Neutrophil (primary cell): ENCODE results near the gene KIF5A.
A peak's percentile ranks its signal among the peaks of the same experiment; 100 is the strongest.
"Not testable (repeated sequence)": the region's sequence is repeated elsewhere in the genome, so short reads cannot be mapped to it uniquely, and the experiment has no call there.

Experiments used
- H3K27ac ChIP-seq: fragments of 200-600 bp; sonication (generic); 2 replicates; pipeline ENCODE4 v1.5.1; 2016; ENCODE audit warnings: mild to moderate bottlenecking, moderate library complexity
- H3K27me3 ChIP-seq: fragments of 200-600 bp; sonication (generic); 2 replicates; pipeline ENCODE4 v1.6.0; 2016; ENCODE audit warnings: mild to moderate bottlenecking
- H3K36me3 ChIP-seq: fragments of 200-600 bp; sonication (generic); 2 replicates; pipeline ENCODE4 v1.5.1; 2017
- H3K4me1 ChIP-seq, 2 experiments: fragments of 200-600 bp in 1 of 2; sonication (generic) in 1 of 2; 1 replicate in 1 of 2; 2 replicates in 1 of 2; pipeline versions ENCODE4 v1.5.1 to v1.6.1; 2013 to 2016; ENCODE audit warnings: low read depth in 1 of 2, low read length in 1 of 2, mild to moderate bottlenecking in 1 of 2, moderate library complexity in 1 of 2; ENCODE audit not compliant: control insufficient read depth in 1 of 2, insufficient read depth in 1 of 2
- H3K4me3 ChIP-seq, 2 experiments: fragments of 200-600 bp in 1 of 2; sonication (generic) in 1 of 2; 1 replicate in 1 of 2; 2 replicates in 1 of 2; pipeline ENCODE4 v1.5.1; 2013 to 2016; ENCODE audit warnings: low read depth in 1 of 2, low read length in 1 of 2, mild to moderate bottlenecking in 1 of 2, moderate library complexity in 1 of 2
- H3K9me3 ChIP-seq: fragments of 200-600 bp; sonication (generic); 2 replicates; pipeline ENCODE4 v1.5.1; 2016
- TF ChIP-seq, protein P1 (sequence below): fragments of 200-600 bp; sonication (generic); IDR thresholded peaks from 2 replicates; pipeline ENCODE4 v1.5.1; 2016; ENCODE audit warnings: antibody characterized with exemption

KIF5A gene

GRCh38 chr12:57511588-57512325, 38.1 kb upstream of the KIF5A start:
- TF ChIP-seq, protein P1, sequence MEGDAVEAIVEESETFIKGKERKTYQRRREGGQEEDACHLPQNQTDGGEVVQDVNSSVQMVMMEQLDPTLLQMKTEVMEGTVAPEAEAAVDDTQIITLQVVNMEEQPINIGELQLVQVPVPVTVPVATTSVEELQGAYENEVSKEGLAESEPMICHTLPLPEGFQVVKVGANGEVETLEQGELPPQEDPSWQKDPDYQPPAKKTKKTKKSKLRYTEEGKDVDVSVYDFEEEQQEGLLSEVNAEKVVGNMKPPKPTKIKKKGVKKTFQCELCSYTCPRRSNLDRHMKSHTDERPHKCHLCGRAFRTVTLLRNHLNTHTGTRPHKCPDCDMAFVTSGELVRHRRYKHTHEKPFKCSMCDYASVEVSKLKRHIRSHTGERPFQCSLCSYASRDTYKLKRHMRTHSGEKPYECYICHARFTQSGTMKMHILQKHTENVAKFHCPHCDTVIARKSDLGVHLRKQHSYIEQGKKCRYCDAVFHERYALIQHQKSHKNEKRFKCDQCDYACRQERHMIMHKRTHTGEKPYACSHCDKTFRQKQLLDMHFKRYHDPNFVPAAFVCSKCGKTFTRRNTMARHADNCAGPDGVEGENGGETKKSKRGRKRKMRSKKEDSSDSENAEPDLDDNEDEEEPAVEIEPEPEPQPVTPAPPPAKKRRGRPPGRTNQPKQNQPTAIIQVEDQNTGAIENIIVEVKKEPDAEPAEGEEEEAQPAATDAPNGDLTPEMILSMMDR = no peak
- H3K9me3 ChIP-seq = no peaks in the 10 kb centered on the region
- no peak overlapping the region for H3K27ac ChIP-seq
- peaks cover 86% of the 10 kb centered on the region for H3K36me3 ChIP-seq
- no peaks in the 10 kb centered on the region for H3K27me3 ChIP-seq
- no peak overlapping the region for H3K4me3 ChIP-seq
- H3K4me1 ChIP-seq = no peaks in the 10 kb centered on the region

DNA sequence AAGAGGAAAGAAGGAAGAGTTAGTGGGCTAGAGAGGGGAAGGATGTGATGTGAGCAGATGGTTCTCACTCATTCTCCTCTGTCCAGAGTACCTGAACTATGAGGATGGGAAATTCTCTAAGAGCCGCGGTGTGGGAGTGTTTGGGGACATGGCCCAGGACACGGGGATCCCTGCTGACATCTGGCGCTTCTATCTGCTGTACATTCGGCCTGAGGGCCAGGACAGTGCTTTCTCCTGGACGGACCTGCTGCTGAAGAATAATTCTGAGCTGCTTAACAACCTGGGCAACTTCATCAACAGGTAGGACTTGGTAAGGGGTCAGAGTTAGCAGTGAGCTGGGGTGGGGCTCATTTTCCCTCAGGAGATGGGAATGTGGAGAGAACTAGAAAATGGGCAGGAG, 37.2 kb upstream of the KIF5A start:
- H3K27me3 ChIP-seq = no peaks in the 10 kb centered on the region
- TF ChIP-seq, protein P1 = no peak
- H3K4me1 ChIP-seq = no peaks in the 10 kb centered on the region
- no peak overlapping the region for H3K4me3 ChIP-seq
- peaks cover 94% of the 10 kb centered on the region for H3K36me3 ChIP-seq
- H3K9me3 ChIP-seq = no peaks in the 10 kb centered on the region
- no peak overlapping the region for H3K27ac ChIP-seq

DNA sequence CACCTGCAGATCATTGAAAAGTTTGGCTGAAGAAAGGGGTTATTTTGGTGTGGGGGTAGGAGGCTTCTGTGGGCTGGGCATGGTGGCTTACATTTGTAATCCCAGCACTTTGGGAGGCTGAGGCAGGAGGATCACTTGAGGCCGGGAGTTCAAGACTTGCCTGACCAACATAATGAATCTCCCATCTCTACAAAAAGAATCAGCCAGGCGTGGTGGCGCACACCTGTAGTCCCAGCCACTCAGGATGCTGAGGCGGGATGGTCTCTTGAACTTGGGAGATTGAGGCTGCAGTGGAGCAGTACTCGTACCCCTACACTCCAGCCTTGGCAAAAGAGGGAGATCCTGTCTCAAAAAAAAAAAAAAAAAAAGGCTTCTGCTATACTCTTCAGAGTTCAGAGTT, 36.6 kb upstream of the KIF5A start:
- Histone ChIP-seq H3K4me3 (no peak overlapping the region), H3K27ac (no peak overlapping the region), H3K9me3 (no peaks in the 10 kb centered on the region), H3K4me1 (peaks cover 2 to 3% of the 10 kb centered on the region in 2 experiments), H3K27me3 (no peaks in the 10 kb centered on the region), H3K36me3 (peaks cover 96% of the 10 kb centered on the region)
- TF ChIP-seq, protein P1 = no peak

GRCh38 chr12:57513677-57514076, 36.2 kb upstream of the KIF5A start:
- not testable (repeated sequence) for H3K9me3 ChIP-seq, H3K27ac ChIP-seq, H3K4me3 ChIP-seq, H3K4me1 ChIP-seq, H3K27me3 ChIP-seq
- H3K36me3 ChIP-seq = peaks cover 99% of the 10 kb centered on the region

- Histone ChIP-seq H3K4me1 (peaks cover 12% of the 10 kb centered on the region in 2 experiments), H3K27ac (peak overlapping the region; percentile 100), H3K36me3 (peaks cover 94% of the 10 kb centered on the region)
- H3K4me3 ChIP-seq, H3K27me3 ChIP-seq, H3K9me3 ChIP-seq: not testable (repeated sequence)
Observed at GRCh38 chr12:57514246-57514645, 35.6 kb upstream of the KIF5A start.

DNA sequence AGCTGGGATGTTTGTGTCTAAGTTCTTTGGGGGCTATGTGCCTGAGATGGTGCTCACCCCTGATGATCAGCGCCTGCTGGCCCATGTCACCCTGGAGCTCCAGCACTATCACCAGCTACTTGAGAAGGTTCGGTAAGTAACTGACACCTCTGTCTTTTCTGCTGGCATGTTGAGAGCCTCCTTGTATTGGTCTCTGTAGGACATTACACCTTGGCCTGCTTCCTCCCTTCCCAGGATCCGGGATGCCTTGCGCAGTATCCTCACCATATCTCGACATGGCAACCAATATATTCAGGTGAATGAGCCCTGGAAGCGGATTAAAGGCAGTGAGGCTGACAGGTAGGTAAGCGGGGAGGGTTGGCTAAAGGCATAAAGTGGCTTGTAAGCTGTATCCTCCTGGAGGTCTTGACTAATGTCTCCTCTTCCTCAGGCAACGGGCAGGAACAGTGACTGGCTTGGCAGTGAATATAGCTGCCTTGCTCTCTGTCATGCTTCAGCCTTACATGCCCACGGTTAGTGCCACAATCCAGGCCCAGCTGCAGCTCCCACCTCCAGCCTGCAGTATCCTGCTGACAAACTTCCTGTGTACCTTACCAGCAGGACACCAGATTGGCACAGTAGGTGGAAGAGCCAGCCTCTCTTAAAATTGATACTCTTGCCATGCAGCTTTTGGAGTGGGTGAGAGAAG, 35.0 kb upstream of the KIF5A start:
- Histone ChIP-seq H3K9me3 (no peaks in the 10 kb centered on the region), H3K4me3 (no peak overlapping the region), H3K4me1 (peaks cover 15 to 18% of the 10 kb centered on the region in 2 experiments), H3K27me3 (no peaks in the 10 kb centered on the region), H3K36me3 (peaks cover 88% of the 10 kb centered on the region), H3K27ac (peak overlapping the region; percentile 100)
- TF ChIP-seq, protein P1 = no peak
